AG09319 (cell line): ENCODE results near the gene RNASE7.

Experiments
- DNase-seq: peaks from one replicate; pipeline ENCODE4 v3.0.0-alpha.2; 2010; ENCODE audit warnings: low read depth; ENCODE audit errors: extremely low read depth
- TF ChIP-seq, protein P1 (sequence below): IDR thresholded peaks from 2 replicates; pipeline ENCODE4 v1.5.1; 2011; ENCODE audit warnings: low read depth, mild to moderate bottlenecking, inconsistent platforms, low read length, moderate library complexity

RNASE7 gene

DNA sequence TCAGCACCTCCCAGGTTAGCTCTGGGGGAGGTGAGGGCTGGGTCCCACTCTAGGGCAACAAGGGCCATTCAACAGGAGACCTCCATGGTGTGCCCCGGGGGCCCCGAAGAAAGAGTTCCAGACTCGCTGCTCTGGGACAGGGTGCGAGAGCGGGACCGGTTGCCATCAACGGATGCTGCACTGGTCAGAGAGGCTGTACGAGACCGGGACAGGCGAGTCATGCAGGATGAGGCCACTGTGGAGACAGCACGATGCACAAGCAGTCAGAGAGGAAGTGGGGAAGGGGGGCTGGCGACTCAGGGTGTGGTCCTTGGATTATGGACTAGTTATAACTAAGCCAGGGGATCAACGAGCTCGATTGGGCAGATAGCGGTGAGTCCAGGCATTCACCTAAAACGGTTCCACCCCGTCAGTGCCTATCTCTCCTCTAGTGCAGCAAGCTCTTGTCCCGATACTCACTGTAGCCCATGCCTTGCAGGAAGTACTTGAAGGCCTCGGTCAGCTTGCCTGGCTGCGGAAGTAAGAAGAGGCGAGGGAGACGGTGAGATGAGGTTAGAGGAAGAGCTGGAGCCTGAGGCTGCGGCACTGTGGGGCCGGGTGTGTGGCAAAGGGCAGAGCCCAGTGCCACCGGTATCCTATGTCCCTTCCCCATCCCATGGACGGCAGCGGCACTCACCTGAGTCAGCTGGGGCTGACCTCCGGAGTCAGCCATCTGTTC lies 24.5 kb upstream of the RNASE7 start:
- TF ChIP-seq, protein P1, sequence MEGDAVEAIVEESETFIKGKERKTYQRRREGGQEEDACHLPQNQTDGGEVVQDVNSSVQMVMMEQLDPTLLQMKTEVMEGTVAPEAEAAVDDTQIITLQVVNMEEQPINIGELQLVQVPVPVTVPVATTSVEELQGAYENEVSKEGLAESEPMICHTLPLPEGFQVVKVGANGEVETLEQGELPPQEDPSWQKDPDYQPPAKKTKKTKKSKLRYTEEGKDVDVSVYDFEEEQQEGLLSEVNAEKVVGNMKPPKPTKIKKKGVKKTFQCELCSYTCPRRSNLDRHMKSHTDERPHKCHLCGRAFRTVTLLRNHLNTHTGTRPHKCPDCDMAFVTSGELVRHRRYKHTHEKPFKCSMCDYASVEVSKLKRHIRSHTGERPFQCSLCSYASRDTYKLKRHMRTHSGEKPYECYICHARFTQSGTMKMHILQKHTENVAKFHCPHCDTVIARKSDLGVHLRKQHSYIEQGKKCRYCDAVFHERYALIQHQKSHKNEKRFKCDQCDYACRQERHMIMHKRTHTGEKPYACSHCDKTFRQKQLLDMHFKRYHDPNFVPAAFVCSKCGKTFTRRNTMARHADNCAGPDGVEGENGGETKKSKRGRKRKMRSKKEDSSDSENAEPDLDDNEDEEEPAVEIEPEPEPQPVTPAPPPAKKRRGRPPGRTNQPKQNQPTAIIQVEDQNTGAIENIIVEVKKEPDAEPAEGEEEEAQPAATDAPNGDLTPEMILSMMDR: no peak

GRCh38 chr14:21018286-21018685 lies 23.9 kb upstream of the RNASE7 start:
- DNase-seq: no peak
- TF ChIP-seq, protein P1: no peak

More for the DNA sequence above, 24.5 kb upstream of the RNASE7 start:
- no peak for DNase-seq

GRCh38 chr14:21018781-21019180 lies 23.4 kb upstream of the RNASE7 start:
- no peak for DNase-seq
- TF ChIP-seq, protein P1: no peak

GRCh38 chr14:21019366-21019765 lies 22.8 kb upstream of the RNASE7 start:
- DNase-seq: no peak
- TF ChIP-seq, protein P1: no peak

DNA sequence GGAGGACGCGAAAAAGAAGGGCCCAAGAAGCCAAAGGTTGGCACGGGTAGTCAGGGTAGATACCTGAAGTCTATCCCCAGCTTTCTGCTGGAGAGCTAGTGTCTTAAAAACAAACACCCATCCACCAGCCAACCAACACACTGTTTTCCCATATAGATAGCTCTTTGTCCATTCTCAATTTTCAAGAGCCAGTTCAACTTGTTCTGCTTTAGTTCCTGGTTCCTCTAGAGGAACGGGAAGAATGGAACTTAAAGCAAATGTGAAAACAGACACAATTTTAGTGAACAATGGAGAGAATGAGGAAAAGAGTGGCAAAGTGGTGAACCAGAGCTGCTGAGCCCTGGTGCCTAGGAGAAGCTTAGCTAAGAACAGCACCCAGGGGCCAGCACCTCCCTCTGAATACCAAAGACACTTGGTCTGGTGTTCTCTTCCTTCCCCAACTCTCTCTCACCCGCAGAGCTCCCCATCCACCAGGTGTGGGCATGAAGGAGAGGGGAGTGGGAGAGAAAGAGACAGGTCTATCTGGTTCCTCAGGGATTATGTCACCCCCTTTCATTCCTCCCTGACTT lies 21.1 kb upstream of the RNASE7 start:
- TF ChIP-seq, protein P1: no peak
- no peak for DNase-seq

DNA sequence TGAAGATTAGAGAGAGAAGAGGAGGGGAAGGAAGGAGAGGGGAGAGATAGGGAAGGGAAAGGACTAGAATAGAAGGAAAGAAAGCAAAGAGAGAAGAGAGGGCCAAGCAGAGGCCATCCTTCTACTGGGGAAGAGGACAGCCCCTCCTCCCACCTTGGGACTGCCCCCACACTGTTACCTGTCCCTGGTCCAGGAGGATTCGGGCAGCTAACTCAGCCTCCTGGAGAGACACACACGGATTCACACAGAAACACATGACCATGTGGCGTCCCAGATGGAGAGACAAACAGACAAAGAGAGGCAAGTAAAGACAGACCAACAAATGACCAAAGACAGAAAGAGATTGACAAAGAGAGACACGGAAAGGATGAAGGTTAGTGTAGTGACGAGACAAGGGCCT lies 19.5 kb upstream of the RNASE7 start:
- DNase-seq: no peak
- TF ChIP-seq, protein P1: no peak

- DNase-seq: no peak
- TF ChIP-seq, protein P1: no peak
Observed at GRCh38 chr14:21023174-21023573, 19.0 kb upstream of the RNASE7 start.
